HG03342 (cell line): ENCODE results near the gene SLC5A5.

Source experiments
- ATAC-seq: cut with Tn5 transposase; IDR thresholded peaks from one replicate; pipeline ENCODE4 v1.9.1; 2021; ENCODE audit warnings: mild to moderate bottlenecking, moderate library complexity; ENCODE audit not compliant: unreplicated experiment

Gene SLC5A5

DNA sequence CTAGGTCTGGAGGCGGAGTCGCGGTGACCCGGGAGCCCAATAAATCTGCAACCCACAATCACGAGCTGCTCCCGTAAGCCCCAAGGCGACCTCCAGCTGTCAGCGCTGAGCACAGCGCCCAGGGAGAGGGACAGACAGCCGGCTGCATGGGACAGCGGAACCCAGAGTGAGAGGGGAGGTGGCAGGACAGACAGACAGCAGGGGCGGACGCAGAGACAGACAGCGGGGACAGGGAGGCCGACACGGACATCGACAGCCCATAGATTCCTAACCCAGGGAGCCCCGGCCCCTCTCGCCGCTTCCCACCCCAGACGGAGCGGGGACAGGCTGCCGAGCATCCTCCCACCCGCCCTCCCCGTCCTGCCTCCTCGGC is at the start of gene SLC5A5:
SLC5A5 (plus strand) TSS at position 68 of the 373 bp plus-strand sequence. CDS start 375 bp downstream, outside the sequence.
- no peak for ATAC-seq

- ATAC-seq: no peak
These were observed 47.4 kb upstream of the SLC5A5 start for GRCh38 chr19:17824339-17824738.

DNA sequence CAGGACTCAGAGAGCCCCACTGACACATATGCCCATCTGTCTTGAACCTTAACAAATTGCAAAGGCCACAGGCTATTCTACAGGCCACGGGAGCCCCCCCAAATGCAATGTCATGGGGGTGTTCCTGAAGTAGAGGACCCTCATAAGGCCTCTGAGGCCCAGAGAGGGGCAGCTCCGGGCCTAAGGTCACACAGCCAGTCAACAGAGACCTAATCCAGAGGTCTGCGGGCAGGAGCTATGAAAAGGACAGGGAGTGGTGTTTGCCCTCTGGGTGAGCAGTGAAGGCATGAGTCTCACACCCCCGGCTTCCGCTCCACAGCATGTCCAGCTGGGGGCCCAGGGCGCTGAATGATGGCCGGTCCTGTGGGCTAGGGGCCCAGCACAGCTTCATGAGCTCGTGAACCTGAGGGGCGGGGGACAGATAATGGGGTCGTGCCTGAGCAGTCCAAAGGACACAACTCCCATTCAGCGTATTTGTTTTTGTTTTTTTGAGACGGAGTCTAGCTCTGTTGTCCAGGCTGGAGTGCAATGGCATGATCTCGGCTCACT is 45.2 kb upstream of the SLC5A5 start:
- ATAC-seq: no peak

- no peak for ATAC-seq
These were observed 41.7 kb upstream of the SLC5A5 start for GRCh38 chr19:17829855-17830566.

DNA sequence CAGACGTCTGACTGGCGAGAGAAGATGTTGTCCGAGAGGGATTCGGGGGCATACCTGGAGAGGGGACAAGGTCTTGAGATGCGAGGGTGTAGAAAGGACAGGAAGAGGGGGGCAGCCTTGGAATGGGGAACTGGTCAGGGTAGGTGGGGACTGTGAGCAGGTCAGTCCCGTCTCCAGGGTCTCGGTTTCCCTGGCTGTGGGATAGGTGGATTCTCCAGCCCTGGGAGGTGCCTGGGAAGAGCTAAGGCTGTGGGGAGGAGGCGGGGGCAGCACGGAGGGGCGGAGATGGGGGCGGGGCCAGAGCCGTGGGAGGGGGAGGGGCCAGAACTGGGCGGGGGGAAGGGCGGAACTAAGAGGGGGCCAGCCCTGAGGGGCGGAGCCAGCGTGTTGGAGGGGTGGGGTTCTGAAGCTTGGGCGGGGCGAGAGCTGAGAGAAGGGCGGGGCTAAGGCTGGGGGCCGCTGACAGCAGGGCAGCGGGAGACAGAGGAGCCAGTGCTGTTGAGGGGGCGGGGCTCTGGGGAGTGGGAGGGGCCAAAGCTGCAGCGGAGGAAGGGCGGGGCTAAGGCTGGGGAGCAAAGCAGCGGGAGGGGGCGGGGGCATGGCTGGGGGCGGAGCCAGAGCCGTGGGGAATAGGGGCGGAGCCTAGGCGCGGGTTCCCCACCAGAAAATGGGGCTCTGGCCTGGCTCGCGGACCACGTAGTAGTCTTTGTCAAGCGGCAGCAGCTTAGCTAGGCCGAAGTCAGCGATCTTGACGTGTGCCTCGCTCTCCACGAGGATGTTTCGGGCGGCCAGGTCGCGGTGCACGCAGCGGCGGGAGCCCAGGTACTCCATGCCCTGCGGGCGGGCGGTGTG is 41.0 kb upstream of the SLC5A5 start:
- no peak for ATAC-seq

DNA sequence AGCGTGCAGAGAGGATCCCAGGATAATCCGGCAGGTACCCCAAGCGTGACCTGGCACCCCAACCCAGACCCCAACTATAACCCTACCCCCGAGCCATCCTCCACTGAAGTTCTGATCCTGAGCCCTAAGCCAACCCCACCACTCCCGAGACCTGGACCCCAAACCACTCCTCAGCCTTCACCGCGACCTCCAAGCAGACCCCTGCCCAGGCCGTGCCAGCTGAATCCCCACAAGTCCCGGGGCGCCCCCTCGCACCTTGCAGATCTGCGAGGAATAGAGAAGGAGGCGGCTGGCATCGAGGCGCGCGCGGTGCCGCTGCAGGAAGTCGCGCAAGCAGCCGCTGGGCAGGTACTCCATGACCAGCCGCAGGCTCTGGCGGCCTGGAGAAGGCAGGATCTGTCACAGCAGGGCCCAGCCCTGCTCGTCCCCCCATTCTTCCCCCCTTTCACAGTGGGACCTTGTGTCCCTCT is 40.3 kb upstream of the SLC5A5 start:
- ATAC-seq: no peak

DNA sequence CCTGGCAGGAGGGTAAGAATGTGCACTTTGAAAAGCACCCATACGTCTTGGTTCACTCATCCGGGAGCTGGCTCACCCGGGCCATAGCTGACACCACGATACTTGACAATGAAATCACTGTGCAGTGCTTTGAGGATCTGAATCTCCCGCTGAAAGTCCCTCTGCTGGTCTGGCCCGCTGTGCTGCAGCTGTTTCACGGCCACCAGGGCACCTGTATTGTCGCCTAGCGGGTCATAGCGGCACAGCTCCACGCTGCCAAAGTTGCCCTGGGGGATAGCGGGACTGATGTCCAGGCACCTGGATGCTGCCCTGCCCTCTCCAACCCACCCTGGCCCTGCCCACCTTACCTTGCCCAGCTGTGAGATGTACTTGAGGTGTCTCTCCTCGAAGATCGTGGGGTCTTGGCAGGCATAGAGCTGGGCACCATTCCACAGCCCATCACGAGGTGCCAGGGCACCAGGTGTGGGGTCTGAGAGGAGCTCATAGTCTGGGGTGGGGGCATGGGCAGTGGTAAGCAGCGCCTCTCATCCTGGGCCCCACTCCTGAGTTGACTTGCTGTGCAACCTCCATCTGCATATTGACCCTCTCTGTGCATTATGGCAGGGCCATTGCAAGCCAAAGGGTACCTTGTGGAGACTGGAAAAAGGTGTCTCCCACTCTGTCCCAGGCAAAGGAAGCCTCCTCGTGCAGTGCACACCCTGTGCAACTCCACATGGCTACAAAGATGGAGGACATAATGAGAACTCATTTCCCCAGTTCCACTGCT is 39.1 kb upstream of the SLC5A5 start:
- ATAC-seq: no peak

DNA sequence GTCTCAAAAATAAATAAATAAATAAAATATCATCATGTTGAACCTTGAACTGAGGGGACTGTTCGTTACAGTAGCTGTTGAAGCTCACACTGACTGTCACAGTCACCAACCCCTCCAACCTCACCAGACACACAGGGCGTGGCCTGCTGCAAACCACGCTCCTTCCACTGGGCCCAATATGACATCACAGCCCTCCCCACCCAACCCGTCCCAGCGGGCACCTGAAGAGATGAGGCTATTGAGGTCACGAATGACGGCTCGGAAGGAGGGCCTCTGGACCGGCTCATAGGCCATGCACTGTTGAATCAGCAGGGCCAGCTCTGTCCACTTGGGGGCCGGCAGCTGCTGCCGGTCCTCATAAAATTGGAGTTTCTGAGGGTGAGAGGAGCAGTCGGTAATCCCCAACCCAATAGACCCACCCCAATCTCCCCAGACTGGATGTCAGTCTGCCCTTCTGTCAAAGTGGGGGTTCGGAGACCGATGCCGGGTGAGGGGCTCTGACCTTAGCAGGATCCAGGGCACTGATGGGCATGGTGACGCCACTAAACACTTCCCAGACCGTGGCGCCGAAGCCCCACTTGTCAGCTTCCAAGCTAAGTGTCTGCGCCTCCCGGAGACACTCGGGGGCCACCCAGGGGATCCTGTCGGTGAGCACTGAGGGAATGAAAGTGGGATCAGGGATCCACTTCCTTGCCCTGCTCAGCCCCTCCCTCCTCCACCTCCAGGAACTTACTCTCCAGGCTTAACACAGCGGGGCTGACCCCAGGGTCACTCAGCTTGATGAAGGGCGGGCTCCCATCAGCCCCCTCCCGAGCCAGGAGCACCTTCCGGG is 37.2 kb upstream of the SLC5A5 start:
- ATAC-seq: no peak

- ATAC-seq: no peak
These were observed 36.4 kb upstream of the SLC5A5 start for GRCh38 chr19:17835182-17836006.

DNA sequence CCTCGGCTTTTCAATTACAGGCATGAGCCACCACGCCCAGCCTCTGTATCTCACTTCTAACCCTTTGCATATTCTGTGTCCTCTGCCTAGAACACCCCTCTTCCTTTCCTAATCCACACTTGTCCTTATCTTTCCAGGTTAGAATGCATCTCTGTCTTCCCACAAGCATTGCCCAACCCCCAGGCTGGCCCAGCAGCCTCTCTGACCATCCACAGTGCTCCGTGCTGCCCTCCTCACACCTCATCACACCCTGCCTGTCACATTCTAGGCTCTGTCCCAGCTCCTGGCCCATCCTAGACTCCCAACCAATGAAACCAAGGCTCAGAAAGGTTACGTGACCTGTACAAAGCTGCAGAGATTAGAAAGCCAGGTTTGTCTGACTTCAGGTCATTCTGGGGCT is 35.2 kb upstream of the SLC5A5 start:
- ATAC-seq: no peak

DNA sequence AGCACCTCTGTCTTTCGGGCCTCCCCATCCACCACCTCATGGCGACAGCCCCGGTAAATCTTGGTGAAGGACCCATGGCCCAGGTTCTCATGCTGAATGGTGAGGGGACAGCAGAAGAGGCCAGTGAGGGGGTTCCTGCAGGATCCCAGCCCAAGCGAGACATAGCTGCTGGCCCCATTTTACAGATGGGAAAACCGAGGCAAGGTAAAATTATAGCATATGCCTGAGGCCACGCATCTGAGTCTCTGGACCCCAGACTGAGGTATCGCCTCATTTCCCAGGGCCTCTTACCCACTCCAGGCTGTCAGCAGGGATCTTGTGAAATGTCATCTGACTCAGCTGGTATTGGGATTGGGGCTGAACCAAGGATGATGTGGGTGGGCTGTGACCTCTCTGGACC is 33.8 kb upstream of the SLC5A5 start:
- no peak for ATAC-seq

- ATAC-seq: no peak
These were observed 31.7 kb upstream of the SLC5A5 start for GRCh38 chr19:17840019-17840418.

DNA sequence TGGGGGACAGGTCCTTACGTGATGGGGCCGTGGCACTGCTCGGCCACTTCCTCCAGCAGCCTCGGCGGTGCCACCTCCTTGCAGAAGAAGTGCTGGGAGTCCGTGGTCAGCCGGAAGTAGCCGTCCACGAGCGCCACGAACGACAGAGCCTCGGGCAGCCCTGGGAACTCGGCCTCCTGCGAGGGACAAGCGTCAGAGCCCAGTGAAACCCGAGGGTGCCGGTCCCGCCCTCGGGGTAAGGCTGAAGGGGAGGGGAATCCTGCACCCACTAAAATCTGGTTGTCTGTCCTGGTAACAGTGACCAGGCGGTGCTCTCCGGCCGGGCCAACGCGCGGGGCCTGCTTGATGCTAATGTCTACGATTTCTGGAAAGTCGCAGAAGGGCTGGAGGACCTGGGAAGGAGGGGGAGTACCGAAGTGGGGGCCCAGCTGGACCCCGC is 30.4 kb upstream of the SLC5A5 start:
- no peak for ATAC-seq

- no peak for ATAC-seq
These were observed 29.7 kb upstream of the SLC5A5 start for GRCh38 chr19:17841810-17842662.

- no peak for ATAC-seq
These were observed 29.0 kb upstream of the SLC5A5 start for GRCh38 chr19:17842663-17843291.

- ATAC-seq: no peak
These were observed 28.4 kb upstream of the SLC5A5 start for GRCh38 chr19:17843292-17843827.

- no peak for ATAC-seq
These were observed 27.7 kb upstream of the SLC5A5 start for GRCh38 chr19:17843908-17844490.
